Nucleus accumbens (tissue), 56 donors: Measurements from ENCODE around the gene GAA.

Experiments used
- DNase-seq, 56 donors: peaks; one replicate each; lab custom pipeline; 2025; lab: John Stamatoyannopoulos, UW

GAA gene

GRCh38 chr17:80115159-80115558 is 13.8 kb downstream of the GAA start:
- DNase-seq: no peak

DNA sequence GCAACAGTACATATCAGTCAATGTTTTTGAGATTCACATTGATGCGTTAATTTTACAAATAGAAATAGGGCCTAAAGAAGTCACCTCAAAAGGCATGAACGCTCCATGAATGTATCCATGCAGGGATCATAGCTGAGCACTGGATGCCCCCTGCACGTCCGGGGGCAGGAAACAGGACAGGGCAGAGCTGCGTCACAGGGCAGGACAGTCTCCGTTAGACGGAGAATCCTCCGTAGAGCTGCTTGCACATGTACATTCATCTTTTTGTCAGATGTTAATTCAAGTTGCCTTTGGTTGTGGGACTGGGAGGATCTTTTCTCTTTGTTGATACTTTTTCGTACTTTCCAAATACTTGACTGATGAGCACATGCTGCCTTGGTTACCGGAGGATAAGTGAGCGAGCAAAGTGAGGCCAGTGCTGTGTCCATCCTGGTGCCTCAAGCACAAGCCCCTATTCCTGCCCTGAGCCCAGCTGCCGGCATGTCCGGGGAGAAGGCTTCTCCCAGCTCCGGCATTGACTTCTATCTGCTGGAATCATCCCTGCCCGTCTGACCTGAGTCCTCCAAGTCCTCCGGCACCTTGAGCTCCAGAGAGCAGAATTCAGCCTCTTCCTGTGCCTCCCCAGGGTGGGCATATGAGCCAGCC is 15.0 kb downstream of the GAA start:
- DNase-seq: no peak

DNA sequence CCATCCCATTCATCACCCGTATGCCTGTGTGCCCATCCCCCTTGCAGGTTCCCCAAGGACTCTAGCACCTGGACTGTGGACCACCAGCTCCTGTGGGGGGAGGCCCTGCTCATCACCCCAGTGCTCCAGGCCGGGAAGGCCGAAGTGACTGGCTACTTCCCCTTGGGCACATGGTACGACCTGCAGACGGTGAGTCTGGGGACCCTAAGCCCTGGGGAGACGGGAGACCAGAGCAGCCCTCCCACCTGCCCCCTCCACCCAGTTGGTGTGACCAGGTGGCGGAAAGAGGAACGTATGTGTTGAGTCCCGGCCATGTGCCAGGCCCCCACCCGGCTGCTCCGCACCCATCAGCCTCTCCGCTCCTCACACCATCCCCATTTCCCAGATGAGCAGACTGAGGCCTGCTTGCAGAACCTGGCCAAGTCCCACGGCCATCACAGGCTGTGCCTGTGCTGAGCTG is 15.6 kb downstream of the GAA start:
- no peak for DNase-seq

DNA sequence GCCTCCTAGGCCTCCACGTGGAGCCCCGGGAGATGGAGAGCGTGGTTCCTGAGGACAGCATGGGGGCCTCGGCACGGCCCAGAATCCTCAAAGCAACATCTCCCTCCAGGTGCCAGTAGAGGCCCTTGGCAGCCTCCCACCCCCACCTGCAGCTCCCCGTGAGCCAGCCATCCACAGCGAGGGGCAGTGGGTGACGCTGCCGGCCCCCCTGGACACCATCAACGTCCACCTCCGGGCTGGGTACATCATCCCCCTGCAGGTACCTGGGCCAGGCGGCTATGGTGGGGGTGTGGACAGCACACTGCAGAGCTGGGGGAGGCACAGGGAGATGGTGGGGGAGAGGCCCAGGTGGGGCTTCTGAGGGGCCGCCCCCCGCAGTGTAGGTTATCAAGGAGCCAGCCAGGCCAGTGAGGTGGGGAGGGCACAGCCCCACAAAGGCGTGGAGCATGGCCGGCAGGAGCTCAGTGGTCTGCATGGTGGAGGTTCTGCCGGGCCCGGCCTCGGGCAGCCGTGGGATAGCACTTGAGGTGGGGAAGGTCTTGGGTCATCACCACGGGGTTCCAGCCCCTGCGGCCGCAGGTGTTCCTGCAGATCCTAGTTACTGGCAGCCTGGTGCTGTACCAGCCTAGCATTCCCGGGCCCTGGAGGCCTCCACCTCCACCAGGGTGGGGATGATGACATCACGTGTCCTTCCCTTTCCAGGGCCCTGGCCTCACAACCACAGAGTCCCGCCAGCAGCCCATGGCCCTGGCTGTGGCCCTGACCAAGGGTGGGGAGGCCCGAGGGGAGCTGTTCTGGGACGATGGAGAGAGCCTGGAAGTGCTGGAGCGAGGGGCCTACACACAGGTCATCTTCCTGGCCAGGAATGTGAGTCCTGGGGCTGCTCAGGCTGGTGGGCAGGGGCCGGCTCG is 16.4 kb downstream of the GAA start:
- no peak for DNase-seq

GRCh38 chr17:80118601-80119270 is 17.4 kb downstream of the GAA start:
- DNase-seq: no peak

- no peak for DNase-seq
These were observed 17.9 kb downstream of the GAA start for GRCh38 chr17:80119271-80119791.

DNA sequence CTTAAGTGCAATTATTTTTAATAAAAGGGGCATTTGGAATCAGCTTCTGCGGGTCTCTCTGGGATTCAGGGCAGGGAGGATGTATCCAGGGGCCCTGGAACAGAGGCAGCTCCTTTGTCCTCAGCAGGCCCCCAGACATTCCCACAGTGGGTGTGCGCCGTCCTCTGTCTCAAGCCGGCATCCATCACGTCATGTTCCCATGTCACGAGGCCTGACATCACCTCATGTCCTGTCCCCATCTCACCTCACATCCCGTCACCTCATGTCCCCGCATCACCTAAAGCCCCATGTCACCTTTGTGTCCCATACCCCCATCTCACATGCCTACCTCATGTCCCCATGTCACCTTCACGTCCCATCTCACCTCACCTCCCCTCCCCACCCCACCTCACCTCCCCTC is 18.5 kb downstream of the GAA start:
- no peak for DNase-seq

- DNase-seq: no peak
These were observed 20.7 kb downstream of the GAA start for GRCh38 chr17:80122026-80122575.

DNA sequence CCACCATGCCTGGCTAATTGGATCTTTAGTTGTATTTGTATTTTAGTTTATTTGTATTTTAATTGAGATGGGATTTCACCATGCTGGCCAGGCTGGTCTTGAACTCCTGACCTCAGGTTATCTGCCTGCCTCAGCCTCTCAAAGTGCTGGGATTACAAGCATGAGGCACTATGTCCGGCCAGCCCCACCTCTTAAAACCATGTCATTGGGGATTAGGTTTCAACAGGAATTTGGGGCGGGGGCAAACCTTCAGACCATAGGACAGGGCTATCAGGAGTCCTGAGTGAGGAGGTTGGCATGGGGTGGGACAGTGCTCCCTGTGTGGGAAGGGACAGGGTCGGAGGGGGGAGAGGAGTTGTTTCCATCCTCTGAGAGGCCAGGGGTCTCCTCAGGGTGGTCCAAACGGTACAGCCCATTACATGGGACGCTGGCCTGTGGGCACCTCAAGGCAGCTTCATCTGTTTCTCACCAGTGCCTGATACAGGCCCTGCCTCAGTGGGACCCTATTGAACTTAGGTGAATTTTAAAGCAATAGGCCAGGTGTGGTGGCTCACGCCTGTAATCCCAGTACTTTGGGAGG is 21.6 kb downstream of the GAA start:
- no peak for DNase-seq

DNA sequence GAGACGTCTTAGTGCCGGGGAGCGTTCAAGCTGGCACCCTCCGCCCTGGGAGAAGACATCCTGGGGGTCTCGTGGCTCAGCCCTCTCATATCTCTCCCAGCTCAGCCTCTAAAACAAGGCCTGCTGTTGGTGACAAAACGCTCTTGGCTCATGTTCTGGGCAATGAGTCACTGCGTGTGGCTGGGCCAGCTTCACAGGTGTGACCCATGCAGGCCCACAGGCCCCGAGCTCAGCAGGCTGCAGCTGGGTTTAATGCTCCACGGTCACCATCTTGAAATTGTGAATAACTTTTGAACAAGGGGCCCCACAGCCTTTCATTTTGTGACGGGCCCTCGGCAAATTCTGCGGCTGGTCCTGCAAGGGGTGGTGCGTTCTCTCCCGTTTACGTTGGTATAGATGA is 22.4 kb downstream of the GAA start:
- no peak for DNase-seq

GRCh38 chr17:80124351-80124981 is 23.1 kb downstream of the GAA start:
- DNase-seq: no peak

DNA sequence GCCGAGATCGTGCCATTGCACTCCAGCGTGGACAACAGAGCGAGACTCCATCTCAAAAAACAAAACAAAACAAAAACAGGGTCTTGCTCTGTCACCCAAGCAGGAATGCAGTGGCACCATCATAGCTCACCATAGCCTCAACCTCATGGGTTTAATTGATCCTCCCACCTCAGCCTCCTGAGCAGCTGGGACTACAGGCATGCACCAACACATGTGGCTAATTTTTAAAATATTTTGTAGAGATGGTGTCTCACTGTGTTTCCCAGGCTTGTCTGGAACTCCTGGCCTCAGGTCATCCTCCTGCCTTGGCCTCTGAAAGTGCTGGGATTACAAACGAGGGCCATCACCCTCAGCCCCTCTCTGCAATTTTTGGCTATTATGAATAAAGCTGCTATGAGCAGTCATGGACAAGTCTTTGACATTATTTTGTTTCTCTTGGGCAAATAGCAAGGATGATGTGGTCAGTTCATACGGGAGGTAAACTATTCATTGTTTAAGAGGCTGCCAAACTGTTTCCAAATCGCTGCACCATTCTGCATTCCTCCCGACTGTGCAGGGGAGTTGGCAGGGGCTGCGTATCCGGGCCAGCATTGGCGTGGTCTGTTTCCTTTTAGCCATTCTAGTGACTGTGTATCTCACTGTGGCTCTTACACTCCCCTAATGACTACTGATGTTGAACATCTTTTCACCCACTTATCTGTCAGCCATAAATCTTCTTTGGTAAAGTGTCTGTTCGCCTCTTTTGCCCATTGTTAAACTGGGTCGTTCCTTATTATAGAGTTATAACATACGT is 24.5 kb downstream of the GAA start:
- no peak for DNase-seq

DNA sequence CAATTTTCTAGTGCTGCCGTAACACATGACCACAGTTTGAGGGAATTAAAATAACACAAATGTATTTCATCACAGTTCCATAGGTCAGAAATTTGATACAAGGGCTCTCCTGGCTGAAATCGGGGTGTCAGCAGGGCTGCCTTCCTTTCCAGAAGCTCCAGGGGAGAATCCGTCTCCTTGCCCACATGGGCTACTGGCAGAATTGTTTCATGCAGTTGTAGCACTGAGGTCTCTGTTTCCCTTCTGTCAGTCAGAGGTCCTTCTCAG is 25.0 kb downstream of the GAA start:
- DNase-seq: no peak

DNA sequence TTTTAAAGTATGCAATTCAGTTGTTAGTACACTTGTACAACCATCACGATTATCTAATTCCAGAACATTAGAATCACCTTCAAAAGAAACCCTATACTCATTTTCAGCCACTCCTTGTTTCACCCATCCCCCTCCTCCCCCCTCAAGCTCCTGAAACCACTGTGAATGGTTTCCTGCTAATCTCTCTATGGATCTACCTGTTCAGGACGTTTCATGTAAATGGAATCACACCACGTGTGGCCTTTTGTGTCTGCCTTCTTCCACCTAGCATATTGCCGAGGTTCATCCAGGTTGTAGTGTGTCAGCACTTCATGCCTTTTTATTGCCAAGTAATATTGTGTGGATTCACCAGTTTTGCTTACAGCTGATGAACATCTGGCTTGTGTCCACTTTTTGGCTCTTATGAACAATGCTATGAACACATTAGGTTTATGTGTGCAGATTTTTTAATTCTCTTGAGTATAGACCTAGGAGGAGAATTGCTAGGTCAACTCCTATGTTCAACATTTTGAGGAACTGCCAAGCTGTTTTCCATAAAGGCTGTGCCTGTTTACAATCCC is 27.7 kb downstream of the GAA start:
- DNase-seq: no peak

DNA sequence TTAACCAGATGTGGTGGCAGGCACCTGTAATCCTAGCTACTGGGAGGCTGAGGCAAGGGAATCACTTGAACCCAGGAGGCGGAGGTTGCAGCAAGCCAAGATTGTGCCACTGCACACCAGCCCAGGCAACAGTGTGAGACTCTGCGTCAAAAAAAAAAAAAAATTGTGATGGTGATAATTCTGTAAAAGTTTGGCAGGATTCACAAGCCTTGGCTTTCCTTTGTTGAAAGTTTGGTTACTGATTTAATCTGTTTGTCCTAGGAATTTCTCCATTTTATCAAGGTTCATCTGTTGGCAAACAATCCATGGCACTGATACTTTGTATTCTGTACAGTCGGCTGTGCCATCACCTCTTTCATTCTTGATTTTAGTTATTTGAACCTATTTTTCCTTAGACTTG is 29.6 kb downstream of the GAA start:
- DNase-seq: no peak

- DNase-seq: no peak
These were observed 31.7 kb downstream of the GAA start for GRCh38 chr17:80132906-80133625.

DNA sequence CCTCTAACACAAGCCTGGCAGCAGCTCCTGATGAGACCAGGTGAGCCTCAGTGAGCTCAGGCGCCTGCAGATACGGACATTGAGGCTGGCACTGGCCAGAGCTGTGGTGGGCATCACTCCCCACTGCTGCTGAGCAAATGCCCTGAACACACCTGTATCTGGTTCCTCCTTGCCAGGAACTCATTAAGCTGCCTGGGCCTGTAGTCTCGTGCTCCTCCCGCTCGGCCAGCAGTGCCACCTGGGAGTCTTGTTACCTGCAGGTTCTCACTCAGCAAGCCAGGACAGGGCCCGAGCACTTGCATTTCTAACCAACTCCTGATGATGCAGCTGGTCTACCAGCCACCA is 32.2 kb downstream of the GAA start:
- DNase-seq: no peak

GRCh38 chr17:80137131-80137530 is 35.8 kb downstream of the GAA start:
- no peak for DNase-seq
